H9 (cell line): Measurements from ENCODE around the gene ERCC6L. TPM values are rescaled to one million over a fixed set of nuclear protein-coding genes. Genes with fewer than 3 reads are reported as not detected.

Source experiments
- DNase-seq: peaks from one replicate; pipeline ENCODE4 v3.0.0-alpha.2; 2017
- H2AFZ ChIP-seq: one replicate; pipeline ENCODE4 v1.6.1; 2013; ENCODE audit warnings: mild to moderate bottlenecking, low read length, control low read depth, moderate library complexity
- H2AK5ac ChIP-seq: 2 replicates; pipeline ENCODE4 v1.6.1; 2013; ENCODE audit warnings: low read length, control low read depth, mixed read lengths; ENCODE audit not compliant: insufficient read length
- H2BK120ac ChIP-seq: one replicate; pipeline ENCODE4 v1.6.1; 2013; ENCODE audit warnings: low read depth, mild to moderate bottlenecking, low read length, control low read depth, inconsistent platforms; ENCODE audit not compliant: poor library complexity, severe bottlenecking
- H2BK12ac ChIP-seq: 2 replicates; pipeline ENCODE4 v1.6.1; 2013; ENCODE audit warnings: low read length, control low read depth, mixed read lengths, low read depth; ENCODE audit not compliant: insufficient read length
- H2BK15ac ChIP-seq: 2 replicates; pipeline ENCODE4 v1.6.1; 2013; ENCODE audit warnings: low read depth, low read length, control low read depth
- H2BK20ac ChIP-seq: one replicate; pipeline ENCODE4 v1.6.1; 2013; ENCODE audit warnings: low read depth, mild to moderate bottlenecking, low read length, control low read depth, inconsistent platforms; ENCODE audit not compliant: poor library complexity, severe bottlenecking
- H2BK5ac ChIP-seq: 2 replicates; pipeline ENCODE4 v1.6.1; 2013; ENCODE audit warnings: low read length, control low read depth, mixed read lengths; ENCODE audit not compliant: insufficient read length
- H3K14ac ChIP-seq: 2 replicates; pipeline ENCODE4 v1.6.1; 2013; ENCODE audit warnings: low read length, control low read depth; ENCODE audit not compliant: insufficient read depth
- H3K18ac ChIP-seq: 2 replicates; pipeline ENCODE4 v1.6.1; 2013; ENCODE audit warnings: low read depth, mild to moderate bottlenecking, mixed read lengths, low read length, control low read depth; ENCODE audit not compliant: insufficient read length
- H3K23ac ChIP-seq: 2 replicates; pipeline ENCODE4 v1.6.1; 2013; ENCODE audit warnings: low read length, control low read depth, mixed read lengths, low read depth; ENCODE audit not compliant: insufficient read length
- H3K23me2 ChIP-seq: 2 replicates; pipeline ENCODE4 v1.6.1; 2013; ENCODE audit warnings: low read depth, mild to moderate bottlenecking, mixed read lengths, low read length, control low read depth; ENCODE audit not compliant: insufficient read length, poor library complexity, severe bottlenecking
- H3K27ac ChIP-seq: 2 replicates; pipeline ENCODE4 v1.5.1; 2013; ENCODE audit warnings: low read length, control low read depth, mixed read lengths, low read depth; ENCODE audit not compliant: insufficient read length
- H3K27me3 ChIP-seq: 2 replicates; pipeline ENCODE4 v1.6.1; 2013; ENCODE audit warnings: low read length, control low read depth, inconsistent platforms; ENCODE audit not compliant: insufficient read depth
- H3K4ac ChIP-seq: 2 replicates; pipeline ENCODE4 v1.6.1; 2013; ENCODE audit warnings: low read depth, mild to moderate bottlenecking, control low read depth, inconsistent platforms, low read length, moderate library complexity
- H3K4me1 ChIP-seq: 2 replicates; pipeline ENCODE4 v1.6.1; 2013; ENCODE audit warnings: low read length, control low read depth, inconsistent platforms; ENCODE audit not compliant: insufficient read depth
- H3K4me2 ChIP-seq: 2 replicates; pipeline ENCODE4 v1.6.1; 2013; ENCODE audit warnings: low read length, control low read depth, mixed read lengths; ENCODE audit not compliant: insufficient read length, insufficient read depth
- H3K56ac ChIP-seq: 2 replicates; pipeline ENCODE4 v1.6.1; 2013; ENCODE audit warnings: low read depth, mild to moderate bottlenecking, mixed read lengths, low read length, control low read depth; ENCODE audit not compliant: insufficient read length
- H3K79me1 ChIP-seq: 2 replicates; pipeline ENCODE4 v1.6.1; 2013; ENCODE audit warnings: low read depth, mild to moderate bottlenecking, moderate library complexity, low read length, control low read depth, inconsistent platforms; ENCODE audit not compliant: insufficient read depth, poor library complexity, severe bottlenecking
- H3K79me2 ChIP-seq: 2 replicates; pipeline ENCODE4 v1.6.1; 2013; ENCODE audit warnings: low read length, control low read depth, inconsistent platforms; ENCODE audit not compliant: insufficient read depth
- H3K9ac ChIP-seq: 2 replicates; pipeline ENCODE4 v1.6.1; 2013; ENCODE audit warnings: low read length, control low read depth, mixed read lengths; ENCODE audit not compliant: insufficient read length; ENCODE audit errors: extremely low read depth
- H3K9me3 ChIP-seq: one replicate; pipeline ENCODE4 v1.6.1; 2013; ENCODE audit warnings: low read depth, low read length, inconsistent platforms; ENCODE audit not compliant: control insufficient read depth
- H3T11ph ChIP-seq: one replicate; pipeline ENCODE4 v1.6.1; 2013; ENCODE audit warnings: mild to moderate bottlenecking, low read length, control low read depth, inconsistent platforms
- H4K20me1 ChIP-seq: one replicate; pipeline ENCODE4 v1.6.1; 2013; ENCODE audit not compliant: control insufficient read depth, insufficient read length, insufficient read depth
- H4K5ac ChIP-seq: 2 replicates; pipeline ENCODE4 v1.6.1; 2013; ENCODE audit warnings: low read depth, mild to moderate bottlenecking, mixed read lengths, low read length, control low read depth; ENCODE audit not compliant: insufficient read length
- H4K8ac ChIP-seq: replicated peaks from 2 replicates; pipeline ENCODE4 v1.6.1; 2013; ENCODE audit warnings: low read length, control low read depth, mixed read lengths, low read depth; ENCODE audit not compliant: insufficient read length
- H4K91ac ChIP-seq: 2 replicates; pipeline ENCODE4 v1.6.1; 2013; ENCODE audit warnings: low read depth, mild to moderate bottlenecking, moderate library complexity, mixed read lengths, low read length, control low read depth; ENCODE audit not compliant: insufficient read length
- H3K27ac Mint-ChIP-seq, 3 experiments: 2 replicates in 2 of 3; 3 replicates in 1 of 3; pipeline ENCODE4 v1.8.0; 2020 to 2021; ENCODE audit warnings: mixed read lengths in 3 of 3, mild to moderate bottlenecking in 1 of 3, moderate library complexity in 1 of 3
- H3K27me3 Mint-ChIP-seq: 2 replicates; pipeline ENCODE4 v1.8.0; 2021; ENCODE audit warnings: low read depth, mild to moderate bottlenecking, moderate library complexity, mixed read lengths
- H3K36me3 Mint-ChIP-seq, 3 experiments: 2 replicates in 2 of 3; 3 replicates in 1 of 3; pipeline ENCODE4 v1.8.0; 2020 to 2021; ENCODE audit warnings: low read depth in 3 of 3, mixed read lengths in 3 of 3; ENCODE audit not compliant: insufficient read depth in 1 of 3
- H3K4me1 Mint-ChIP-seq, 2 experiments: 2 replicates each; pipeline ENCODE4 v1.8.0; 2020; ENCODE audit warnings: mixed read lengths in 2 of 2
- H3K4me3 Mint-ChIP-seq, 2 experiments: 2 replicates in 1 of 2; 3 replicates in 1 of 2; pipeline ENCODE4 v1.8.0; 2020 to 2021; ENCODE audit warnings: mild to moderate bottlenecking in 2 of 2, mixed read lengths in 2 of 2, moderate library complexity in 1 of 2
- H3K9me3 Mint-ChIP-seq, 2 experiments: 2 replicates in 1 of 2; 3 replicates in 1 of 2; pipeline ENCODE4 v1.8.0; 2020; ENCODE audit warnings: mild to moderate bottlenecking in 2 of 2, mixed read lengths in 2 of 2, moderate library complexity in 1 of 2
- WGBS: extraction: QIAGEN DNeasy Blood & Tissue Kit; methylation state at CpG from one replicate; pipeline ENCODE4 v1.1.7; 2013; ENCODE audit warnings: missing lambda C conversion rate, low lambda C conversion rate, mixed read lengths; ENCODE audit not compliant: insufficient read length; ENCODE audit errors: extremely low coverage; 5-methylcytosine and 5-hydroxymethylcytosine counted together
- total RNA-seq: library from RNA; stranded (reverse); gene quantifications from 2 replicates; pipeline ENCODE4 v1.2.1, GENCODE V29; 2021
- TF ChIP-seq, protein P1 (sequence below): fragments of 200-600 bp; sonication (generic); conservative IDR thresholded peaks from 3 replicates; pipeline ENCODE4 v1.8.0; 2021; ENCODE audit warnings: antibody characterized with exemption, mild to moderate bottlenecking

Gene ERCC6L
- total RNA-seq, 1 experiment from 2014 or later = 18.1 TPM

DNA sequence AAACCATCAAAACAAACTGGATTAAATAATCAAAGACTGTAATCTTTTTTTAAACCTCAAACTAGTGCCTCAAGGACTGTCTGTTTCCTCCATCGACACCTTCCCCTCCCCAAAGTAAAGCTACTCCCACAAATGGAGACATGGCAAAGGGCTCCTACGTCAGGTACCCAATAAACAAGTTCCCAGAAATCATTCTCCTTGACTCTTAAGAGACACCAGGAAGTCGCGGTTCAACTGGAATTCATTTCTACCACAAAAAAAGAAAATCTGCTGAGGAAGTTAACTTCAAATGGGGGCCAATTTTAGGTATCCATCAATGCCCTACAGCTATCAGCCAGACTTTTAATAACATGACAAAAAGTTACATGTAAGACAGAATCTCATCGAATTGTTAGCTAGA, 35.7 kb upstream of the ERCC6L start:
- Histone ChIP-seq H2BK20ac (no peak overlapping the region), H2BK5ac (no peak overlapping the region), H3K56ac (no peak overlapping the region), H3K4me1 (peaks cover 2% of the 10 kb centered on the region; the same call in 1 of the 2 replicates), H2BK15ac (no peak overlapping the region), H2AFZ (no peak overlapping the region), H2BK120ac (no peak overlapping the region), H3K14ac (no peak overlapping the region), H2BK12ac (no peak overlapping the region), H4K5ac (no peak overlapping the region), H2AK5ac (no peak overlapping the region), H3K79me2 (peaks cover 4% of the 10 kb centered on the region; the same call in 1 of the 2 replicates), H3K18ac (no peak overlapping the region), H3K23me2 (no peaks in the 10 kb centered on the region), H3K23ac (no peak overlapping the region), H4K20me1 (no peaks in the 10 kb centered on the region), H3K27ac (no peak overlapping the region), H3K79me1 (peaks cover 5% of the 10 kb centered on the region), H3K4me2 (peak overlapping the region; percentile 49), H3K9me3 (no peaks in the 10 kb centered on the region), H4K8ac (no peak overlapping the region), H4K91ac (no peak overlapping the region), H3K9ac (no peak overlapping the region), H3K27me3 (no peaks in the 10 kb centered on the region), H3T11ph (no peak overlapping the region), H3K4ac (no peak overlapping the region)
- Mint-ChIP-seq H3K27me3 (no peaks in the 10 kb centered on the region), H3K36me3 (peaks cover 56 to 70% (median 64%) of the 10 kb centered on the region in 3 experiments), H3K27ac (peak overlapping the region in 1 of 3 experiments; percentile 85; a peak in 3 of 7 replicates), H3K9me3 (no peaks in the 10 kb centered on the region; a peak in 3 of 5 replicates), H3K4me3 (peak overlapping the region; percentile 88 to 90), H3K4me1 (peaks cover 35 to 36% of the 10 kb centered on the region in 2 experiments)
- DNase-seq = no peak
- TF ChIP-seq, protein P1, sequence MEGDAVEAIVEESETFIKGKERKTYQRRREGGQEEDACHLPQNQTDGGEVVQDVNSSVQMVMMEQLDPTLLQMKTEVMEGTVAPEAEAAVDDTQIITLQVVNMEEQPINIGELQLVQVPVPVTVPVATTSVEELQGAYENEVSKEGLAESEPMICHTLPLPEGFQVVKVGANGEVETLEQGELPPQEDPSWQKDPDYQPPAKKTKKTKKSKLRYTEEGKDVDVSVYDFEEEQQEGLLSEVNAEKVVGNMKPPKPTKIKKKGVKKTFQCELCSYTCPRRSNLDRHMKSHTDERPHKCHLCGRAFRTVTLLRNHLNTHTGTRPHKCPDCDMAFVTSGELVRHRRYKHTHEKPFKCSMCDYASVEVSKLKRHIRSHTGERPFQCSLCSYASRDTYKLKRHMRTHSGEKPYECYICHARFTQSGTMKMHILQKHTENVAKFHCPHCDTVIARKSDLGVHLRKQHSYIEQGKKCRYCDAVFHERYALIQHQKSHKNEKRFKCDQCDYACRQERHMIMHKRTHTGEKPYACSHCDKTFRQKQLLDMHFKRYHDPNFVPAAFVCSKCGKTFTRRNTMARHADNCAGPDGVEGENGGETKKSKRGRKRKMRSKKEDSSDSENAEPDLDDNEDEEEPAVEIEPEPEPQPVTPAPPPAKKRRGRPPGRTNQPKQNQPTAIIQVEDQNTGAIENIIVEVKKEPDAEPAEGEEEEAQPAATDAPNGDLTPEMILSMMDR = no peak
- no CpG with 5 or more reads among the region's 5 CpGs for WGBS
